ENCODE results near the gene AGR2. TPM values are rescaled to one million over a fixed set of nuclear protein-coding genes. Genes with fewer than 3 reads are reported as not detected.
"Not testable (repeated sequence)": the region's sequence is repeated elsewhere in the genome, so short reads cannot be mapped to it uniquely, and the experiment has no call there.

The AGR2 gene
- total RNA-seq (under 1 TPM in 1 of 2 donors, not detected in 1; 0.16 TPM), polyA plus RNA-seq (ENCODE audit: insufficient read depth, low read depth, low replicate concordance) (1.5 TPM)
- long read RNA-seq, donor 1, partial matches to known transcripts, result 0 of 2 reads
- long read RNA-seq, donor 1, other reads (novel, unspliced or antisense), result 0 of 2 reads
- long read RNA-seq, donor 2, partial matches to known transcripts, result 0 of 2 reads
- long read RNA-seq, donor 2, other reads (novel, unspliced or antisense), result 0 of 2 reads

- Histone ChIP-seq H3K36me3 (ENCODE audit: low read depth, missing control alignments) (no peaks in the 10 kb centered on the region), H3K4me3 (no peak within 1 kb of the TSS), H3K27ac (no peak within 1 kb of the TSS), H3K27me3 (no peaks in the 10 kb centered on the region), H3K4me1 (no peaks in the 10 kb centered on the region), H3K9me3 (no peaks in the 10 kb centered on the region)
- WGBS, 2 donors, result 82 to 85% methylated on average over 13 of the region's 13 CpGs
- intact Hi-C loops (cut with DNase I; ENCODE audit: low total_unique reads), result no loop called here
- TF ChIP-seq POLR2A (IDR thresholded peaks at IDR 0.05), result no peak
- TF ChIP-seq CTCF (IDR thresholded peaks at IDR 0.05), result no peak
- no peak for DNase-seq
Observed at GRCh38 chr7:16804674-16805439, at the start of gene AGR2. Gene AGR2 (minus strand): TSS chr7:16804999. CDS start chr7:16801796, 3,203 bp downstream.

GRCh38 chr7:16853189-16853588 lies 48.4 kb upstream of the AGR2 start:
- WGBS, 2 donors, result 94% methylated on average over 11 of the region's 11 CpGs
- intact Hi-C loops (cut with DNase I; ENCODE audit: low total_unique reads); DNase-seq: not testable (repeated sequence)

GRCh38 chr7:16851829-16852228 lies 47.0 kb upstream of the AGR2 start:
- Histone ChIP-seq H3K27ac (no peak overlapping the region), H3K27me3 (no peaks in the 10 kb centered on the region), H3K4me1 (no peaks in the 10 kb centered on the region), H3K36me3 (ENCODE audit: low read depth, missing control alignments) (no peaks in the 10 kb centered on the region), H3K4me3 (no peak overlapping the region), H3K9me3 (no peaks in the 10 kb centered on the region)
- intact Hi-C loops (cut with DNase I; ENCODE audit: low total_unique reads), result no loop called here
- DNase-seq, result no peak
- TF ChIP-seq CTCF (IDR thresholded peaks at IDR 0.05), result no peak
- TF ChIP-seq POLR2A (IDR thresholded peaks at IDR 0.05), result no peak
- 35 to 69% methylated on average over 2 of the region's 2 CpGs for WGBS, 2 donors

More at GRCh38 chr7:16853189-16853588, 48.4 kb upstream of the AGR2 start:
- not testable (repeated sequence) for H3K9me3 ChIP-seq; H3K4me3 ChIP-seq; H3K27me3 ChIP-seq; H3K27ac ChIP-seq; H3K36me3 ChIP-seq (ENCODE audit: low read depth, missing control alignments); H3K4me1 ChIP-seq

- H3K36me3 ChIP-seq (ENCODE audit: low read depth, missing control alignments), result no peaks in the 10 kb centered on the region
- WGBS, 2 donors, result 54 to 58% methylated on average over 36 to 44 of the region's 44 CpGs
- no peak overlapping the region for H3K27ac ChIP-seq
- H3K4me3 ChIP-seq, result peak overlapping the region in 1 of 2 donors; percentile 45
- no peak for DNase-seq
- intact Hi-C loops (cut with DNase I; ENCODE audit: low total_unique reads), result no loop called here
- TF ChIP-seq CTCF (IDR thresholded peaks at IDR 0.05), result no peak
- TF ChIP-seq POLR2A (IDR thresholded peaks at IDR 0.05), result no peak
- H3K4me1 ChIP-seq, result no peaks in the 10 kb centered on the region
- H3K27me3 ChIP-seq, result no peaks in the 10 kb centered on the region
- H3K9me3 ChIP-seq, result no peaks in the 10 kb centered on the region
Observed at GRCh38 chr7:16850614-16851466, 46.0 kb upstream of the AGR2 start.
